Measurements from ENCODE around the gene DBH.

DBH gene

GRCh38 chr9:133627341-133627740 is 8.8 kb upstream of the DBH start:
- Mint-ChIP-seq H3K36me3 (peaks cover 8% of the 10 kb centered on the region), H3K27me3 (no peaks in the 10 kb centered on the region), H3K27ac (no peak overlapping the region), H3K4me1 (ENCODE audit: low read depth) (peaks cover 3% of the 10 kb centered on the region), H3K4me3 (no peak overlapping the region), H3K9me3 (ENCODE audit: low read depth) (peaks cover 13% of the 10 kb centered on the region)

DNA sequence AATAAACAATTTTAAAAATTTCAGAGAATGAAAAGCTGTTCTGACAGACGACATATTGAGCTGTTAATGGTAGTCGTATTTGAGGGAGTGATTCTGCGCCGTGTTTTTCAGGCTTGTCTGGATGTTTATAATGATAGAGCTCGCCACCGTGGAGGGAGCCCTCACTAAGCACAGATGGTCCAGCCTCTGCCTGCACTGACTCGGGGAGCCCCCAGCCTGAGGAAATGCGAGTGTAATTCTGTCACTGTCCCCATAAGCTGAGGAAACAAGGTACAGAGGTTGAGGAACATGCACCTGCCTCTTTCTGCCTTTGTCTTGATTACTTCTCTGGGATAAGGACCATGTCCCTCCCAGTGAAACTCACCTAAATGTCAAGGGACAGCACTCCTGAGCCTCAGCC is 7.4 kb upstream of the DBH start:
- Mint-ChIP-seq H3K4me1 (ENCODE audit: low read depth) (no peaks in the 10 kb centered on the region), H3K27me3 (no peaks in the 10 kb centered on the region), H3K9me3 (ENCODE audit: low read depth) (peaks cover 13% of the 10 kb centered on the region), H3K27ac (no peak overlapping the region), H3K36me3 (peaks cover 8% of the 10 kb centered on the region), H3K4me3 (no peak overlapping the region)

DNA sequence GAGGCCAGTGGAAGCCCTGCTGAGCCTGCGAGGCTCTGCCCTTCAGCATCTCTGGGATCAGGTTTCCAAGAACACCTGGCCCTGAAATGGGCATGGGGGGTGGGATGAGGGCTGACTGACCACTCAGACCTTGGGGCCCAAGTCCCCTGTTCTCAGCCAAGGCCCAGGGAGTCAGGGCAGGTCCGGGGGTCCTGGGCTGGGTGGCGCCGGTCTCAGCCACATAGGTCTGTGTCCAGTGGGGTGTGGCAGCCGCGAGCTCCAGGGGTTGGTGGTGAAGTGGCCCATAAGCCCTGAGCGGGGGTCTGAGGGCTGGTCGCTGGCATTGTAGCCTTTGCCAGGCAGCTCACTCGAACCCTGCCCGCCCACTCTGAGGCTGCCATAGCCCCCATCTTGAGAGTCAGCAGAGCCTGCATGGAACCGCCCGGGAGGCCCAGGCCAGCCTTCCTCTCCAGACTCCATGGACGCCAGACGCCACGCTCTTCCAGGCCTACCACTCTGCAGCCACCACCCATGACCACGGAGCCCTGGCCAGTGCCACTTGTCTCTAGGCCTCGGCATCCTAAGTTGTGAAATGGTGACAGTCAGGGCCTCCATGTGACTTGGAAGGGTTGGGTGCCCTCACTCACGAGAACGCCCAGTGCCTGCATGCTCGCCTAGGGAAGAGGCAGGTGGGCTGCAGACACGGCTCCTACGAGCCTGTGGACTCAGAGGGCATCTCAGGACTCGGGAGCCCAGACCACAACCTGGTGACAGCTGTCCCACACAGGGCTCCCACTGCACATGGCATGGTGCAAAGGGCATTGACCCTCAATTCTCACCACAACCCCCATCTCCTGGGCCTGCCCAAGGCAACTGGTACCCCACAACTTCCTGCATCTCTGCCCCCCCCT is 6.7 kb upstream of the DBH start:
- H3K4me3 Mint-ChIP-seq: no peak overlapping the region
- peaks cover 8% of the 10 kb centered on the region for H3K36me3 Mint-ChIP-seq
- H3K4me1 Mint-ChIP-seq (ENCODE audit: low read depth): no peaks in the 10 kb centered on the region
- no peak overlapping the region for H3K27ac Mint-ChIP-seq
- H3K9me3 Mint-ChIP-seq (ENCODE audit: low read depth): peaks cover 13% of the 10 kb centered on the region
- H3K27me3 Mint-ChIP-seq: no peaks in the 10 kb centered on the region

DNA sequence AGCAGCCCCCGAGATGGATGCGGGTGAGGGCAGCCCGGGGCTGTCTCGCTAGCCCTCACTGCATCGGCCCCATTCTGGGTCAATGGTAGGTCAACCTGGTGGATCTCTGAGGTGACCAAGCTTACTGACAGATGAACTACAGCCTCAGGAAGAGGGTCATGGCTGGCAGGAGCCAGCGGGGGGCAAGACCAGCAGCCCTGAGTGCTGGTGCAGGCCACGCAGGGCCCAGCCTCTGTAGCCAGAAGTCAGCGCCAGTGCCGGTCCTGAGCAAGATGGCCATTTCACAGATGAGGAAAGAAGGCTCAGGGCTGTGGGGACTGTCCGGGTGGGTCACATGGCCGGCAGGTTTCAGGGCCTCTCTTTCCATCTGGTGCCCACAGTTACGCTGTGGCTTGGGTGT is 5.1 kb upstream of the DBH start:
- Mint-ChIP-seq H3K9me3 (ENCODE audit: low read depth) (peaks cover 11% of the 10 kb centered on the region), H3K4me1 (ENCODE audit: low read depth) (no peaks in the 10 kb centered on the region), H3K27ac (no peak overlapping the region), H3K27me3 (no peaks in the 10 kb centered on the region), H3K4me3 (no peak overlapping the region), H3K36me3 (peaks cover 5% of the 10 kb centered on the region)

GRCh38 chr9:133632806-133633680 is 3.1 kb upstream of the DBH start:
- Mint-ChIP-seq H3K36me3 (no peaks in the 10 kb centered on the region), H3K4me1 (ENCODE audit: low read depth) (no peaks in the 10 kb centered on the region), H3K4me3 (no peak overlapping the region), H3K9me3 (ENCODE audit: low read depth) (no peaks in the 10 kb centered on the region), H3K27me3 (no peaks in the 10 kb centered on the region), H3K27ac (no peak overlapping the region)

GRCh38 chr9:133633681-133634080 is 2.5 kb upstream of the DBH start:
- Mint-ChIP-seq H3K9me3 (ENCODE audit: low read depth) (no peaks in the 10 kb centered on the region), H3K27me3 (no peaks in the 10 kb centered on the region), H3K4me1 (ENCODE audit: low read depth) (no peaks in the 10 kb centered on the region), H3K27ac (no peak overlapping the region), H3K36me3 (no peaks in the 10 kb centered on the region), H3K4me3 (no peak overlapping the region)

DNA sequence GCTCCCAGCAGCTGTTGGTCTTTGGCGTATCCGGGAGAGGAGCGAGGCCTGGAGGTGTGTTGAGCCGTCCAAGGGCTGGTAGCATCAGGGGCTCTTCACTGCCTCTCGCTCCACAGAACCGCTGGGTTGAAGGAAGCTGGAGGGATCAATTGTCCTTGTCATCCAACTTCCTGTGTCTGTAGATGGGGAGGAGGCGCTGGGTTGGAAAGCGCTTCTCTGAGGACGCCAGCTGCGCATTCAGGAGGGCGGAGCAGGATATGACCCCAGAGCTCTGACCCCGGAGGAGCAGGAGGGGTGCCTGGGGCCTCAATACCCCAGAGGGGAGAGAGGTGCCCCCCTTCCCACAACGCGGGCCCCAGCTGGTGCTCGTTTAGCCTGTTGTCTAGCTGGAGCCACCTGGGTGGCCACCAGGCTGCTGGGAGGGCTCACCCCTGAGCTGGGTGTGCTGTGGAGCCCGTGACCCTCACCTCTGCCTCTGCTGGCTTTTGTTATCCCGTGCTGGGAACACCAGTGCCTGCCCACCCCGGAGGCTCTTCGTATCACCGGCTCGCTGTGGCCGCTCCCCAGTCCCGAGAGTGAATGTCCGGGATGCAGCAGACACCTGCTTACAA is 2.0 kb upstream of the DBH start:
- H3K4me3 Mint-ChIP-seq: no peak overlapping the region
- H3K36me3 Mint-ChIP-seq: no peaks in the 10 kb centered on the region
- H3K27ac Mint-ChIP-seq: no peak overlapping the region
- no peaks in the 10 kb centered on the region for H3K9me3 Mint-ChIP-seq (ENCODE audit: low read depth)
- no peaks in the 10 kb centered on the region for H3K27me3 Mint-ChIP-seq
- no peaks in the 10 kb centered on the region for H3K4me1 Mint-ChIP-seq (ENCODE audit: low read depth)

DNA sequence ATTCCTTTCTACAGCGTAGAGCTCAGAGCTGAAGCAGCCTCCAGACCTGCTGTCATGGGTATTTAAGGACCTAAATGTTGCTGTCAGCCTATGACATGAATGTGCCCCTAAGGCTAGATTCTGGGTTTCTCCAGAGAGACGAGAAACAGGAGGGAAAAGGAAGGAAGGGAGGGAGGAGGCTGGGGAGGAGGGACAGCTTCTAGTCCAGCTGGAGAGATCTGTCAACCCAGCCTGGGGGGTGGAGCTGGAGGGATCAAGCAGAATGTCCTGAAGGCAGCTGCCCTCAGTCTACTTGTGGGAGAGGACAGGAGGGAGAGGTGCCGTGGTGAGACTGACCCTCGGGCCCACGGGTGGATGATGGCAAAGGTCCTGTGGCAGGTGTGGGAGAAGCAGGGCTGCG is 1.1 kb upstream of the DBH start:
- Mint-ChIP-seq H3K9me3 (ENCODE audit: low read depth) (no peaks in the 10 kb centered on the region), H3K27me3 (no peaks in the 10 kb centered on the region), H3K4me1 (ENCODE audit: low read depth) (no peaks in the 10 kb centered on the region), H3K27ac (no peak overlapping the region), H3K36me3 (no peaks in the 10 kb centered on the region), H3K4me3 (no peak overlapping the region)

DNA sequence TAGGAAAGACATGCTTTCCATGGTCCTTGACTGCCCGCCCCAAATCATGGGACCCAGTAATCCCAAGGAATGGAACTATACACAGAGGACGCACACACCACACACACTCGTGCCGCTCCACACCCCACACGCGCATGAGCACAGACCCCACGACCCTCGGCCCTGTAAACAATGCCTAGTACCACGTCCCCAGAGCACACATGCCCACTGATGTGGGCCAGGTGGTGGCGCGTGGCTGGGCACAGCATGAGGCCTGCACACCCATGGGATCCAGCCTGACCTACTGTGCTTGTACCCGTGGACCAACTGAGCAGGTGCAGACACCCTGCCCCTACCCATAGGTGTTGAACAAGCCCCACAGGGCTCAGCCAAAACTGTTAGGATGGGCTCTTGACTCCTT is 739 bp downstream of the DBH start:
- Mint-ChIP-seq H3K27ac (no peak overlapping the region), H3K4me1 (ENCODE audit: low read depth) (no peaks in the 10 kb centered on the region), H3K27me3 (no peaks in the 10 kb centered on the region), H3K36me3 (no peaks in the 10 kb centered on the region), H3K9me3 (ENCODE audit: low read depth) (no peaks in the 10 kb centered on the region), H3K4me3 (no peak overlapping the region)

- Mint-ChIP-seq H3K36me3 (no peaks in the 10 kb centered on the region), H3K27ac (no peak overlapping the region), H3K4me1 (ENCODE audit: low read depth) (no peaks in the 10 kb centered on the region), H3K9me3 (ENCODE audit: low read depth) (no peaks in the 10 kb centered on the region), H3K27me3 (no peaks in the 10 kb centered on the region), H3K4me3 (no peak overlapping the region)
Observed at GRCh38 chr9:133637451-133638055, 1.4 kb downstream of the DBH start.

DNA sequence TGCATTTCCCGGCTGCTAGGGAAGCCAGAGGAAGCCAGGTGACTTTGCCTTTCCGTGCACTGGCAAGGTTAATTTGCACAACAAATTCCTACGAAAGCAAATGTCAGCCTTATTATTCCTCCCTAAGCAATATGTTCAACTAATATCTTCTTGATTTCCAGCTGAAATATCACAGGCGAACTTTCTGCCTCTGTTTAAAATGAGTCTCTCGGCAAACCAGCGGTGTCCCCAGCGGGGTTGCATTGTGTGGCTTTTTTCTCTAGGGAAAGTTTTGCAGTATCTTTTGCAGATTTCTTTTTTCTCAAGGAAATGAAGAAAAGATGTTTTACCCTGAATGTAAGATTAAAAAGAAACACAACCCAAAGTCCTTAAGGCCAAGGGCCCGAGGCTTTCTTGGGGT is 1.9 kb downstream of the DBH start:
- Mint-ChIP-seq H3K4me1 (ENCODE audit: low read depth) (no peaks in the 10 kb centered on the region), H3K27ac (no peak overlapping the region), H3K9me3 (ENCODE audit: low read depth) (no peaks in the 10 kb centered on the region), H3K4me3 (no peak overlapping the region), H3K27me3 (no peaks in the 10 kb centered on the region), H3K36me3 (no peaks in the 10 kb centered on the region)

DNA sequence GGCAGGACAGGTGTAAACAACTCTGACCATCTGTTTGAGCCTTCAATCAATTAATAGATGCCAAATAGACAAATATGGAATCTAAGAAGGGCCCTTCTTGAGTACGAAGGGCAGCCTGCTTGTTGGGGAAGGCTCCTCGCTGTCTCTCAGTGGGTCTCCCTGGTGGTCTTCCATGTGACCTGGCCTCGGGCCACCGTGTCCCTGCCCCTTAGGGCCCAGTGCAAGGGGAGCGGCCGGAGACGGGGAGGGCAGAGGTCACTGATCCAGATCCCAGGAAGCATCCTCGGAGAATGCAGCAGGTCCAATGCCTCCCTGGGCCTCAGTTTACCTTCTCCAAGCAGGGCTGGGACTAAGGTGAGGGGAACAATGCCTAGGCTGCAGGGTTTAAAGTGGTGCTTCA is 2.5 kb downstream of the DBH start:
- Mint-ChIP-seq H3K4me1 (ENCODE audit: low read depth) (no peaks in the 10 kb centered on the region), H3K9me3 (ENCODE audit: low read depth) (no peaks in the 10 kb centered on the region), H3K4me3 (no peak overlapping the region), H3K27me3 (no peaks in the 10 kb centered on the region), H3K36me3 (no peaks in the 10 kb centered on the region), H3K27ac (no peak overlapping the region)

- Mint-ChIP-seq H3K27ac (no peak overlapping the region), H3K4me1 (ENCODE audit: low read depth) (no peaks in the 10 kb centered on the region), H3K27me3 (no peaks in the 10 kb centered on the region), H3K4me3 (no peak overlapping the region), H3K36me3 (no peaks in the 10 kb centered on the region), H3K9me3 (ENCODE audit: low read depth) (no peaks in the 10 kb centered on the region)
Observed at GRCh38 chr9:133639613-133640012, 3.5 kb downstream of the DBH start.

DNA sequence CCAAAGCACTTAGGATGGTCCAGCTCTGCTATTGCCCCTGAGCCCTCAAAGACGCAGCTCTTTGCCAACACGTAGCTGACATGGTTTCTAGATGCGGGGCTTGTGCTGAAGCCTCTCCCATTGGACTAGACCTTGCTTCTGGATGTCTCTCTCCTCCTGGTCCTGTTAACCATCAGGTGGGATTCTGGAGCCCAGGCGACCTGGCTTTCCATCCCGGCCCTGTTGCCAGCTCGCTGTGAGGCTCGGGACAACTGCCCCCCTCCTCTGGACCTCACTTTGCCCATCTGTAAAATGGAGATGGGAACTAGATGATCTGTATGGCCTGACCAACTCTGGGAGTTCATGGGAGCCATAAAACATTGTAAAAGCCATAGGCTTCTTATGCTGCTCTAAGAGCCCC is 4.0 kb downstream of the DBH start:
- H3K36me3 Mint-ChIP-seq: no peaks in the 10 kb centered on the region

More for the DNA sequence above, 4.0 kb downstream of the DBH start:
- no peaks in the 10 kb centered on the region for H3K9me3 Mint-ChIP-seq (ENCODE audit: low read depth)
- no peak overlapping the region for H3K27ac Mint-ChIP-seq
- no peaks in the 10 kb centered on the region for H3K27me3 Mint-ChIP-seq
- H3K4me1 Mint-ChIP-seq (ENCODE audit: low read depth): no peaks in the 10 kb centered on the region
- H3K4me3 Mint-ChIP-seq: no peak overlapping the region

Measured in activated naive CD8-positive, alpha-beta T cell (primary cell).